IMR-90 (cell line): ENCODE measurements around the gene INO80.

Source experiments
- BHLHE40 ChIP-seq: fragments of 150-350 bp; IDR thresholded peaks from 2 replicates; pipeline ENCODE4 v1.6.1; 2016; ENCODE audit warnings: mild to moderate bottlenecking, low read depth, low read length
- MXI1 ChIP-seq: IDR thresholded peaks from 2 replicates; pipeline ENCODE4 v1.6.1; 2012; ENCODE audit warnings: low read depth, mild to moderate bottlenecking, low read length, moderate library complexity, borderline replicate concordance
- POLR2A ChIP-seq: IDR thresholded peaks from 2 replicates; pipeline ENCODE4 v1.6.1; 2012; ENCODE audit warnings: mild to moderate bottlenecking, low read depth, low read length
- RFX5 ChIP-seq: IDR thresholded peaks from 2 replicates; pipeline ENCODE4 v1.8.0; 2012; ENCODE audit warnings: low read depth, mild to moderate bottlenecking, low read length, moderate library complexity
- USF2 ChIP-seq: fragments of 150-350 bp; IDR thresholded peaks from 2 replicates; pipeline ENCODE4 v1.6.1; 2017; ENCODE audit warnings: mild to moderate bottlenecking, antibody characterized with exemption, low read length, low read depth
- TF ChIP-seq, protein P1 (sequence below): conservative IDR thresholded peaks from 2 replicates; pipeline ENCODE4 v1.5.1; 2012; ENCODE audit warnings: mild to moderate bottlenecking, low read depth, low read length, improper control_type of control experiment

GRCh38 chr15:40929660-40930429 is 186.2 kb downstream of the INO80 start:
- TF ChIP-seq USF2 (no peak), POLR2A (no peak), MXI1 (no peak), BHLHE40 (no peak), RFX5 (no peak)
- TF ChIP-seq, protein P1, sequence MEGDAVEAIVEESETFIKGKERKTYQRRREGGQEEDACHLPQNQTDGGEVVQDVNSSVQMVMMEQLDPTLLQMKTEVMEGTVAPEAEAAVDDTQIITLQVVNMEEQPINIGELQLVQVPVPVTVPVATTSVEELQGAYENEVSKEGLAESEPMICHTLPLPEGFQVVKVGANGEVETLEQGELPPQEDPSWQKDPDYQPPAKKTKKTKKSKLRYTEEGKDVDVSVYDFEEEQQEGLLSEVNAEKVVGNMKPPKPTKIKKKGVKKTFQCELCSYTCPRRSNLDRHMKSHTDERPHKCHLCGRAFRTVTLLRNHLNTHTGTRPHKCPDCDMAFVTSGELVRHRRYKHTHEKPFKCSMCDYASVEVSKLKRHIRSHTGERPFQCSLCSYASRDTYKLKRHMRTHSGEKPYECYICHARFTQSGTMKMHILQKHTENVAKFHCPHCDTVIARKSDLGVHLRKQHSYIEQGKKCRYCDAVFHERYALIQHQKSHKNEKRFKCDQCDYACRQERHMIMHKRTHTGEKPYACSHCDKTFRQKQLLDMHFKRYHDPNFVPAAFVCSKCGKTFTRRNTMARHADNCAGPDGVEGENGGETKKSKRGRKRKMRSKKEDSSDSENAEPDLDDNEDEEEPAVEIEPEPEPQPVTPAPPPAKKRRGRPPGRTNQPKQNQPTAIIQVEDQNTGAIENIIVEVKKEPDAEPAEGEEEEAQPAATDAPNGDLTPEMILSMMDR: 0 out of 2 replicates have a peak, but pooled peaks have one; percentile 7
